ENCODE data around the gene CDH15. TPM values are rescaled to one million over a fixed set of nuclear protein-coding genes. Genes with fewer than 3 reads are reported as not detected.
A peak's percentile ranks its signal among the peaks of the same experiment; 100 is the strongest.

CDH15 gene
- total RNA-seq, 3 donors from 2014 or later (not counting 1 experiment from before 2014, with no cell fraction given) = 0.20 TPM; not detected in 2

DNA sequence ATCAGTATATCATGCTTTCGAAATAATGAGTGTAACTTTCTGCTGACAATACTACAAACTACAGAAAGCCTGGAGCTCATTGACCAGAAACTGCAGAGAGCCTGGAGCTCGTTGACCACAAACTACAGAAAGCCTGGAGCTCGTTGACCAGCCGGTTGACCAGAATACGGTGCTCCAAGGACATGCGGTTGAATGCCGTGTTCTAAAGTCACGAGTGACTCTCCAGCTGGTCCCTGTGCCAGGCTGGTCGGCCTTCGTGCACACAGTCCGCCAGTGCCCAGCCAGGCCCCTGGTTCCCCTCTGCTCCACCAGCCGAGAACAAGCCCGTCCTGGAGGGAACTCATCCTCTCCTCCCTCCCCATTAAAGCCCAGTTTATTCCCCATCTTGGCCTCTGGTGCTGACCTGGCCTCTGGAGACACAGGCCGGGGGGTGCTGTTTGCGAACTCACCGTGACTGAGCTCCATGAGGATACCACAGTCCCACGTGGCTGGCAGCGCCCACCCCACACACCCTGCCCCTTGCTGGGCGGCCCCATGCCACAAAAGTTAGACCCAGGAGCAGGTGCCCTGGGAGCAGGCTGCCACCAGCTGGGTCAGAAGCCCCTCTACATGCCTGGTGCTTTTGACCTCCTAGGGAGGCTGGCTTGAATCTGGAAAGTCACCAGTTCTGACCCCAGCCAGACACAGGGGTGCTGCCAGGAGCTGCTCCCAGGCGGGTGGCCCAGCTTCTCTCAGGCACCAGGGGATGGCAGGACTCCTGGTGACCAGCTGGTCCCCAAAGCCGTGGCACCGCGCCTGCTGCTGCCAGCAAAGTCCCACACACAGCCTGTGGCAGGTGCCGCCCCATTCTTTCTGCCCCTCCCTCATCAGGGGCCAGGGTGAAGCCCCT, 15.5 kb upstream of the CDH15 start:
- Histone ChIP-seq H3K4me3 (ENCODE audit: low read length) (no peak overlapping the region), H3K27me3 (ENCODE audit: control insufficient read depth, insufficient read depth, low read length) (no peaks in the 10 kb centered on the region), H3K36me3 (ENCODE audit: control insufficient read depth, insufficient read depth, low read length) (peaks cover 5% of the 10 kb centered on the region), H3K27ac (ENCODE audit: low read length) (no peak overlapping the region), H3K4me1 (ENCODE audit: control insufficient read depth, insufficient read depth, low read length) (no peaks in the 10 kb centered on the region), H3K9me3 (ENCODE audit: control insufficient read depth, insufficient read depth, low read length) (no peaks in the 10 kb centered on the region)
- Mint-ChIP-seq H3K9me3 (no peaks in the 10 kb centered on the region), H3K27ac (no peak overlapping the region), H3K4me3 (no peak overlapping the region), H3K36me3 (no peaks in the 10 kb centered on the region), H3K27me3 (ENCODE audit: low read depth in 2 of 2) (no peaks in the 10 kb centered on the region), H3K4me1 (no peaks in the 10 kb centered on the region)
- DNase-seq (no peak), ATAC-seq (peak in 1 of 3 donors; percentile 7)
- 64% methylated on average over 24 of the region's 24 CpGs for WGBS (ENCODE audit: insufficient coverage)
- intact Hi-C loops (cut with micrococcal nuclease) = no loop called here
- TF ChIP-seq CTCF (IDR thresholded peaks at IDR 0.05) = no peak

DNA sequence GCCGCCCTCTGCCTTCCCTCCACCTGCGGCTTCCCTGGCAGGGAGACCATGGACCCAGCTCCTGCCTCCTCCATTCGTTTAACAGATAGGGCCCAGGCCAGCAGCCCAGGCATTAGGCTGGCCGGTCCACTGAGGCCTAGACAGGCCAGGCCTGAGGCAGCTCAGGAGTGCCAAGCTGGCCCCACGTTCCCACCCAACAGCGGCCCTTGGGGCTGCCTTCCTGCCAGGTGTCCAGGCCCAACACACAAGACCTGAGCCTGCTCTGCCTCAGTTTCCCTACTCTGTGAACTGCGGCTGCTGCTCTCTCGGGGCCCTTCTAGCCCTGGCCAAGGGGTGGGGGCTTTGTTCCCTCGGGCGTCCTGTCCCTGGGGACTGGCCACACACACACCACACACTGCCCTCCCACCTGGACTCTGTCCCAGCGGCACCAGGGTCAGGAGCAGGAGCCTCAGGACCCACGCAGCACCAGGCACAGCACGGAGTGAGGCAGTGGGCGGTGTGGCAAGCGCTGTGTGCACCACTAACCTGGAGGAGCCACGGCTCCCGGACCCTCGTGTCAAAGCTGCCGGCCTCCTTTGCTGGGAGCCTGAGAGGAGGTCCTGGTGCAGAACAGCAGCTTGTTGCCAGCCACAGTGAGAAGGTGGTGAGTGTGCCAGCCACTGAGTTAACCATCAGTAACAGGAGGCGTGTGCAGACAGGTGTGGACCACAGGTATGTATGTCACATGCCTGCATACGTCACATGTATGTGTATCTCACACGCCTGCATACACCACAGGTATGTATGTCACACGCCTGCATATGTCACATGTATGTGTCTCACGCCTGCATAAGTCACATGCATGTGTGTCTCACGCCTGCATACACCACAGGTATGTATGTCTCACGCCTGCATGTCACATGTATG, 14.6 kb upstream of the CDH15 start:
- 76% methylated on average over 26 of the region's 26 CpGs for WGBS (ENCODE audit: insufficient coverage)
- ATAC-seq = no peak
- TF ChIP-seq CTCF (IDR thresholded peaks at IDR 0.05) = no peak
- intact Hi-C loops (cut with micrococcal nuclease) = no loop called here
- Mint-ChIP-seq H3K9me3 (no peaks in the 10 kb centered on the region), H3K4me1 (no peaks in the 10 kb centered on the region), H3K27ac (no peak overlapping the region), H3K4me3 (no peak overlapping the region), H3K27me3 (ENCODE audit: low read depth in 2 of 2) (no peaks in the 10 kb centered on the region), H3K36me3 (no peaks in the 10 kb centered on the region)
- DNase-seq = no peak
- Histone ChIP-seq H3K27me3 (ENCODE audit: control insufficient read depth, insufficient read depth, low read length) (no peaks in the 10 kb centered on the region), H3K9me3 (ENCODE audit: control insufficient read depth, insufficient read depth, low read length) (no peaks in the 10 kb centered on the region), H3K4me1 (ENCODE audit: control insufficient read depth, insufficient read depth, low read length) (no peaks in the 10 kb centered on the region), H3K4me3 (ENCODE audit: low read length) (no peak overlapping the region), H3K27ac (ENCODE audit: low read length) (no peak overlapping the region), H3K36me3 (ENCODE audit: control insufficient read depth, insufficient read depth, low read length) (peaks cover 2% of the 10 kb centered on the region)

- no peak for DNase-seq
- no peak overlapping the region for H3K4me3 ChIP-seq (ENCODE audit: low read length)
- Mint-ChIP-seq H3K4me3 (no peak overlapping the region), H3K4me1 (no peaks in the 10 kb centered on the region), H3K27ac (no peak overlapping the region), H3K36me3 (no peaks in the 10 kb centered on the region), H3K9me3 (no peaks in the 10 kb centered on the region), H3K27me3 (ENCODE audit: low read depth in 2 of 2) (no peaks in the 10 kb centered on the region)
- no peaks in the 10 kb centered on the region for H3K36me3 ChIP-seq (ENCODE audit: control insufficient read depth, insufficient read depth, low read length)
- no peaks in the 10 kb centered on the region for H3K4me1 ChIP-seq (ENCODE audit: control insufficient read depth, insufficient read depth, low read length)
- WGBS (ENCODE audit: insufficient coverage) = 96% methylated on average over 12 of the region's 12 CpGs
- intact Hi-C loops (cut with micrococcal nuclease) = no loop called here
- no peak for TF ChIP-seq CTCF (IDR thresholded peaks at IDR 0.05)
- H3K27me3 ChIP-seq (ENCODE audit: control insufficient read depth, insufficient read depth, low read length) = no peaks in the 10 kb centered on the region
- no peak overlapping the region for H3K27ac ChIP-seq (ENCODE audit: low read length)
- no peak for ATAC-seq
- H3K9me3 ChIP-seq (ENCODE audit: control insufficient read depth, insufficient read depth, low read length) = no peaks in the 10 kb centered on the region
Observed at GRCh38 chr16:89157778-89158177, 13.8 kb upstream of the CDH15 start.
